Endodermal cell (in vitro differentiated cells): ENCODE data around the gene GPR171. TPM values are rescaled to one million over a fixed set of nuclear protein-coding genes. Genes with fewer than 3 reads are reported as not detected.

Source experiments
- DNase-seq: peaks from one replicate; pipeline ENCODE4 v3.0.0-alpha.2; 2017
- H3K27ac ChIP-seq: 2 replicates; pipeline ENCODE4 v1.5.1; 2013; ENCODE audit warnings: mild to moderate bottlenecking, low read depth, low read length, moderate library complexity
- H3K27me3 ChIP-seq: 2 replicates; pipeline ENCODE4 v1.6.1; 2013; ENCODE audit warnings: mild to moderate bottlenecking, low read length, moderate library complexity; ENCODE audit not compliant: insufficient read depth, control insufficient read depth, poor library complexity, severe bottlenecking
- H3K36me3 ChIP-seq: 2 replicates; pipeline ENCODE4 v1.7.0; 2013; ENCODE audit warnings: mild to moderate bottlenecking, low read length, moderate library complexity; ENCODE audit not compliant: control insufficient read depth, insufficient read depth
- H3K4me1 ChIP-seq: one replicate; pipeline ENCODE4 v1.7.0; 2013; ENCODE audit warnings: low read length; ENCODE audit not compliant: control insufficient read depth, insufficient read depth
- H3K4me3 ChIP-seq: 2 replicates; pipeline ENCODE4 v1.5.1; 2013; ENCODE audit warnings: mild to moderate bottlenecking, low read length, moderate library complexity
- H3K9ac ChIP-seq: 2 replicates; pipeline ENCODE4 v1.6.1; 2013; ENCODE audit warnings: mild to moderate bottlenecking, low read length, moderate library complexity; ENCODE audit not compliant: poor library complexity, severe bottlenecking; ENCODE audit errors: extremely low read depth
- H3K9me3 ChIP-seq: 2 replicates; pipeline ENCODE4 v1.6.1; 2013; ENCODE audit warnings: mild to moderate bottlenecking, low read length, moderate library complexity; ENCODE audit not compliant: control insufficient read depth
- H3K27ac Mint-ChIP-seq: 2 replicates; pipeline ENCODE4 v1.8.0; 2020; ENCODE audit warnings: mixed read lengths
- H3K27me3 Mint-ChIP-seq: 2 replicates; pipeline ENCODE4 v1.8.0; 2021; ENCODE audit warnings: mild to moderate bottlenecking, mixed read lengths; ENCODE audit not compliant: insufficient read depth
- H3K36me3 Mint-ChIP-seq: 2 replicates; pipeline ENCODE4 v1.8.0; 2020; ENCODE audit warnings: low read depth, mixed read lengths
- H3K4me1 Mint-ChIP-seq: 2 replicates; pipeline ENCODE4 v1.8.0; 2020; ENCODE audit warnings: mixed read lengths
- H3K4me3 Mint-ChIP-seq: 2 replicates; pipeline ENCODE4 v1.8.0; 2020; ENCODE audit warnings: mild to moderate bottlenecking, moderate library complexity, mixed read lengths
- H3K9me3 Mint-ChIP-seq: 2 replicates; pipeline ENCODE4 v1.8.0; 2020; ENCODE audit warnings: mild to moderate bottlenecking, mixed read lengths
- WGBS, 2 experiments: methylation state at CpG; one replicate each; pipeline versions ENCODE4 v1.1.5 to v1.1.7; 2013; ENCODE audit warnings: missing lambda C conversion rate in 2 of 2, mixed read lengths in 1 of 2; ENCODE audit not compliant: insufficient coverage in 1 of 2, insufficient read length in 1 of 2; 5-methylcytosine and 5-hydroxymethylcytosine counted together
- total RNA-seq, 2 donors: library from RNA; stranded (reverse); fragmentation: NEBNext Ultra II Directional in 1 of 2; extraction: Animal tissue kit (Norgen Biotek cat#: 25700) in 1 of 2; gene quantifications; 2 replicates in 1 of 2; 3 replicates in 1 of 2; pipeline ENCODE4 v1.2.1, GENCODE V29; 2021
- TF ChIP-seq, protein P1 (sequence below): fragments of 200-600 bp; sonication (generic); conservative IDR thresholded peaks from 2 replicates; pipeline ENCODE4 v1.5.0; 2021; ENCODE audit warnings: antibody characterized with exemption, mild to moderate bottlenecking

GPR171 gene
- total RNA-seq, 2 donors from 2014 or later = not detected

DNA sequence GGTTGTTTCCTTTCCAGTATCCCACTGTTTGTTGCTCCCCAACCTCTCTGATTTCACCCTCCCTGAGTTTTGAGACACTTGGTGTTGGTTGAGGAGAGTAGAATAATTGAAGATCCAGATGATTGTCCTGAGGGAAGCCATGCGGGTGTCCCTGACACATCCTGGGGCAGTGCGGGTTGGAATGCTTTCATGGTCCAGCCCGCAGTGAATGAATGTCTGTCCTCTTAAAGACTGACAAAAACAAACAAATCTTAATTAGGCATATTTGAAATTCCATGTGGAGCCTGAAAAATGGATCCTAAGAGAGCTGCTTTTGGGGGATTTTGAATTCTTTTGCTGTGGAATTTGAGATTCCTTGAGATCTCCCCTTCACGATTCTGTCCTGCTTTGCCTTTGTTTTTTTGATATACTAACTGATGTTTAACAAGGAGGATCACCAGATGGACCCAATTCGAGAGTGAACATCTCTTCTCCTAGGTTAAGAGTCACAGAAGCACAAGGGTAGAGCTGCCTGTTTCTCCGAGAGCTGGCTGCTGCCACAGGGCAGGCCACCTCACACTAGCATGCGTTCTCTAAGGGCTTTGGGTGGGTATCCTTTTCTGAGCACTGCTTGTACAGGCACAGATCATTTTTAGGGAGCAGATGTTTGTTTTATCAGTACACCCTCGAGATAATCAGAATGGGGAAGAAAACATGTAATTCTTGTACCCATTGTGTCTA lies 47.4 kb downstream of the GPR171 start:
- Histone ChIP-seq H3K9ac (no peak overlapping the region), H3K4me1 (no peaks in the 10 kb centered on the region), H3K9me3 (no peaks in the 10 kb centered on the region), H3K4me3 (no peak overlapping the region), H3K27ac (peak overlapping the region; percentile 36), H3K36me3 (no peaks in the 10 kb centered on the region), H3K27me3 (no peaks in the 10 kb centered on the region)
- Mint-ChIP-seq H3K9me3 (no peaks in the 10 kb centered on the region), H3K27me3 (no peaks in the 10 kb centered on the region), H3K36me3 (peaks cover 2% of the 10 kb centered on the region), H3K4me1 (peaks cover 2% of the 10 kb centered on the region), H3K4me3 (no peak overlapping the region), H3K27ac (peak overlapping the region; percentile 62)
- no peak for DNase-seq
- WGBS, 2 experiments = 86 to 88% methylated on average over 7 to 8 of the region's 8 CpGs
- TF ChIP-seq, protein P1, sequence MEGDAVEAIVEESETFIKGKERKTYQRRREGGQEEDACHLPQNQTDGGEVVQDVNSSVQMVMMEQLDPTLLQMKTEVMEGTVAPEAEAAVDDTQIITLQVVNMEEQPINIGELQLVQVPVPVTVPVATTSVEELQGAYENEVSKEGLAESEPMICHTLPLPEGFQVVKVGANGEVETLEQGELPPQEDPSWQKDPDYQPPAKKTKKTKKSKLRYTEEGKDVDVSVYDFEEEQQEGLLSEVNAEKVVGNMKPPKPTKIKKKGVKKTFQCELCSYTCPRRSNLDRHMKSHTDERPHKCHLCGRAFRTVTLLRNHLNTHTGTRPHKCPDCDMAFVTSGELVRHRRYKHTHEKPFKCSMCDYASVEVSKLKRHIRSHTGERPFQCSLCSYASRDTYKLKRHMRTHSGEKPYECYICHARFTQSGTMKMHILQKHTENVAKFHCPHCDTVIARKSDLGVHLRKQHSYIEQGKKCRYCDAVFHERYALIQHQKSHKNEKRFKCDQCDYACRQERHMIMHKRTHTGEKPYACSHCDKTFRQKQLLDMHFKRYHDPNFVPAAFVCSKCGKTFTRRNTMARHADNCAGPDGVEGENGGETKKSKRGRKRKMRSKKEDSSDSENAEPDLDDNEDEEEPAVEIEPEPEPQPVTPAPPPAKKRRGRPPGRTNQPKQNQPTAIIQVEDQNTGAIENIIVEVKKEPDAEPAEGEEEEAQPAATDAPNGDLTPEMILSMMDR = no peak

- no peak overlapping the region for H3K27ac Mint-ChIP-seq
- no peaks in the 10 kb centered on the region for H3K4me1 ChIP-seq
- H3K36me3 ChIP-seq = no peaks in the 10 kb centered on the region
- DNase-seq = no peak
- peaks cover 2% of the 10 kb centered on the region for H3K4me1 Mint-ChIP-seq
- H3K9me3 Mint-ChIP-seq = no peaks in the 10 kb centered on the region
- TF ChIP-seq, protein P1 = no peak
- no peak overlapping the region for H3K4me3 Mint-ChIP-seq
- no peak overlapping the region for H3K4me3 ChIP-seq
- no peaks in the 10 kb centered on the region for H3K27me3 ChIP-seq
- H3K9me3 ChIP-seq = no peaks in the 10 kb centered on the region
- H3K27me3 Mint-ChIP-seq = no peaks in the 10 kb centered on the region
- no peak overlapping the region for H3K9ac ChIP-seq
- H3K27ac ChIP-seq = no peak overlapping the region
- H3K36me3 Mint-ChIP-seq = peaks cover 2% of the 10 kb centered on the region
- 91 to 100% methylated on average over 5 to 6 of the region's 6 CpGs for WGBS, 2 experiments
Measured at GRCh38 chr3:151154566-151154965, 48.5 kb downstream of the GPR171 start.

- no peaks in the 10 kb centered on the region for H3K9me3 ChIP-seq
- Mint-ChIP-seq H3K27ac (no peak overlapping the region), H3K27me3 (no peaks in the 10 kb centered on the region), H3K4me1 (peaks cover 2% of the 10 kb centered on the region), H3K36me3 (no peaks in the 10 kb centered on the region), H3K9me3 (no peaks in the 10 kb centered on the region), H3K4me3 (no peak overlapping the region)
- H3K27ac ChIP-seq = no peak overlapping the region
- 89 to 92% methylated on average over 3 to 4 of the region's 4 CpGs for WGBS, 2 experiments
- H3K36me3 ChIP-seq = no peaks in the 10 kb centered on the region
- H3K4me3 ChIP-seq = no peak overlapping the region
- H3K27me3 ChIP-seq = no peaks in the 10 kb centered on the region
- TF ChIP-seq, protein P1 = no peak
- no peak for DNase-seq
- no peak overlapping the region for H3K9ac ChIP-seq
- no peaks in the 10 kb centered on the region for H3K4me1 ChIP-seq
Measured at GRCh38 chr3:151152455-151153079, 50.4 kb downstream of the GPR171 start.

Other genes with a start within 250 kb of the GPR171 start
- gene CLRN1, start 230.5 kb downstream of the GPR171 start, total RNA-seq = not detected
- gene MED12L, start 117.6 kb downstream of the GPR171 start, total RNA-seq = 10 to 100 TPM; 15.5 to 28.9 TPM
- gene P2RY14, start 75.3 kb upstream of the GPR171 start, total RNA-seq = not detected
- gene GPR87, start 113.6 kb upstream of the GPR171 start, total RNA-seq = not detected
- gene P2RY13, start 126.3 kb upstream of the GPR171 start, total RNA-seq = not detected
- not detected for gene P2RY12, start 181.5 kb upstream of the GPR171 start, total RNA-seq